Measurements from ENCODE around the gene KRTAP25-1.

Gene KRTAP25-1

DNA sequence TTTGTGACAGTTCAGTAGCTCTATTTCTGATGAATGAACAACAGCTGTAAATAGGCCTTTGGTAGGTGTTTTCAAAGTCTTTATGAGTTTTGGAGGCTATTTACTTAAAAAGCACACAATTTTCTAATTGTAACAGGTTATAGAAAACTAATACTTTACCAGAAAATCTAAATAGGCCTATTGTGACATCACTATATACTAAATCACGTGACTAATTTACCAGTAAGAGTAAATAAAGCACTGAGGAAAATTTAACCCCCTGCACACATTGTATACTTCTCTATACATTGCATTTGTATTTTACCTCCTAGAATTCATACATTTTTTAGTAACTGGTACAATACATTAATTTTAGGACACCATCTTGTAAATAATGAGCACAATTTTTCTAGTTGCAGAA, 15.8 kb upstream of the KRTAP25-1 start:
- Histone ChIP-seq H3K27ac (no peak overlapping the region), H3K4me2 (no peak overlapping the region), H4K20me1 (ENCODE audit: insufficient read depth) (no peaks in the 10 kb centered on the region), H3K4me3 (IDR thresholded peaks at IDR 0.05; ENCODE audit: insufficient read depth, low read depth, low read length) (no peak overlapping the region), H3K79me2 (ENCODE audit: insufficient read depth, low read depth) (no peaks in the 10 kb centered on the region), H3K9ac (no peak overlapping the region), H3K27me3 (ENCODE audit: insufficient read depth, low read depth) (no peaks in the 10 kb centered on the region), H3K4me1 (ENCODE audit: low read depth, poor library complexity, severe bottlenecking) (no peaks in the 10 kb centered on the region), H2AFZ (ENCODE audit: low read depth) (no peak overlapping the region), H3K36me3 (ENCODE audit: insufficient read depth) (no peaks in the 10 kb centered on the region)
- TF ChIP-seq, protein P1, sequence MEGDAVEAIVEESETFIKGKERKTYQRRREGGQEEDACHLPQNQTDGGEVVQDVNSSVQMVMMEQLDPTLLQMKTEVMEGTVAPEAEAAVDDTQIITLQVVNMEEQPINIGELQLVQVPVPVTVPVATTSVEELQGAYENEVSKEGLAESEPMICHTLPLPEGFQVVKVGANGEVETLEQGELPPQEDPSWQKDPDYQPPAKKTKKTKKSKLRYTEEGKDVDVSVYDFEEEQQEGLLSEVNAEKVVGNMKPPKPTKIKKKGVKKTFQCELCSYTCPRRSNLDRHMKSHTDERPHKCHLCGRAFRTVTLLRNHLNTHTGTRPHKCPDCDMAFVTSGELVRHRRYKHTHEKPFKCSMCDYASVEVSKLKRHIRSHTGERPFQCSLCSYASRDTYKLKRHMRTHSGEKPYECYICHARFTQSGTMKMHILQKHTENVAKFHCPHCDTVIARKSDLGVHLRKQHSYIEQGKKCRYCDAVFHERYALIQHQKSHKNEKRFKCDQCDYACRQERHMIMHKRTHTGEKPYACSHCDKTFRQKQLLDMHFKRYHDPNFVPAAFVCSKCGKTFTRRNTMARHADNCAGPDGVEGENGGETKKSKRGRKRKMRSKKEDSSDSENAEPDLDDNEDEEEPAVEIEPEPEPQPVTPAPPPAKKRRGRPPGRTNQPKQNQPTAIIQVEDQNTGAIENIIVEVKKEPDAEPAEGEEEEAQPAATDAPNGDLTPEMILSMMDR (conservative IDR thresholded peaks at IDR 0.05; ENCODE audit: low read depth, low read length): no peak

DNA sequence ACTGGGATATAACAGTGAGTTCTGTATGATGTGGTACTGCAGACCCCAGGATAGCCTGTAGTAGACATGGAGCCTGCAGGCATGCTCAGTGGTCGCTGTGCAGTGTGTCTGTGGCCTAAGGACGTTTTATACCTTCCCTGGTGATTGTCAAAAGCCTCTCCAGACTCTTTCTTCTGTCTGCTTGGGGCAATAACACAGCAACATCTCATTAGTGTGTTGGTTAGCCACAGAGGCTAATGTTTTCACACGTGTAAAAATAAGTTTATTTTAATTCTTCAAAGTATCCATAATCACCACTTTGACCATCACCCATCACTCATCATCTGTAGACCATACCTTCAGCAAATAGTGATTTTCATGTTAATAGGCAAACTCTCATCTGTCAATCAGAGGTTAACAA, 6.5 kb downstream of the KRTAP25-1 start, which contains the start of gene KRTAP24-1:
TSS of gene KRTAP24-1 (minus strand) at position 101 of the 400 bp plus-strand sequence. CDS start at position 83, 18 bp downstream.
- H3K27ac ChIP-seq: no peak within 1 kb of the TSS
- H3K79me2 ChIP-seq (ENCODE audit: insufficient read depth, low read depth): no peaks in the 10 kb centered on the region
- no peaks in the 10 kb centered on the region for H3K36me3 ChIP-seq (ENCODE audit: insufficient read depth)
- H3K27me3 ChIP-seq (ENCODE audit: insufficient read depth, low read depth): no peaks in the 10 kb centered on the region
- no peaks in the 10 kb centered on the region for H3K4me1 ChIP-seq (ENCODE audit: low read depth, poor library complexity, severe bottlenecking)
- TF ChIP-seq, protein P1 (conservative IDR thresholded peaks at IDR 0.05; ENCODE audit: low read depth, low read length): no peak
- H2AFZ ChIP-seq (ENCODE audit: low read depth): no peak within 1 kb of the TSS
- H4K20me1 ChIP-seq (ENCODE audit: insufficient read depth): no peaks in the 10 kb centered on the region
- H3K4me3 ChIP-seq (IDR thresholded peaks at IDR 0.05; ENCODE audit: insufficient read depth, low read depth, low read length): no peak within 1 kb of the TSS
- no peak within 1 kb of the TSS for H3K4me2 ChIP-seq
- H3K9ac ChIP-seq: no peak within 1 kb of the TSS

DNA sequence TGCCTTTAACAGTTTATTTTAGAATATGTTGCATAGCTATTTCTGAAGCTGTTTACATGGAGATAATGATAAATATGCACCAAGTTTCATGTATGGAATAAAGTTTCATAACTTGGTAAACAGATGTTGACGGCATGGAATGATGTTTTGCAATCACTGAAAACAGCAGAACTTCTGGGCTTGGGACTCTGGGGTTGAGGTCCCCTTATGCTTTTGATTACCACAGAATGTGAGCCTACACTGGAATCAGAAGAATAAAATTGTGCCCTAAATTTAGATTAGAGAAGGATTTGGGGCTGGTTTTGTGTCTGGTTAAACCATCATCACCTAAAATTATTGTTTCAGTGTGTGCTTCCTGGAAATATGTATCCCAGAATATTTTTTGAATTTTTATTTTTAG, 17.7 kb downstream of the KRTAP25-1 start:
- Histone ChIP-seq H2AFZ (ENCODE audit: low read depth) (no peak overlapping the region), H3K9ac (no peak overlapping the region), H3K27me3 (ENCODE audit: insufficient read depth, low read depth) (no peaks in the 10 kb centered on the region), H3K4me3 (IDR thresholded peaks at IDR 0.05; ENCODE audit: insufficient read depth, low read depth, low read length) (no peak overlapping the region), H3K36me3 (ENCODE audit: insufficient read depth) (no peaks in the 10 kb centered on the region), H3K4me1 (ENCODE audit: low read depth, poor library complexity, severe bottlenecking) (no peaks in the 10 kb centered on the region), H3K4me2 (no peak overlapping the region), H3K27ac (no peak overlapping the region), H3K79me2 (ENCODE audit: insufficient read depth, low read depth) (no peaks in the 10 kb centered on the region), H4K20me1 (ENCODE audit: insufficient read depth) (no peaks in the 10 kb centered on the region)
- TF ChIP-seq, protein P1 (conservative IDR thresholded peaks at IDR 0.05; ENCODE audit: low read depth, low read length): no peak

DNA sequence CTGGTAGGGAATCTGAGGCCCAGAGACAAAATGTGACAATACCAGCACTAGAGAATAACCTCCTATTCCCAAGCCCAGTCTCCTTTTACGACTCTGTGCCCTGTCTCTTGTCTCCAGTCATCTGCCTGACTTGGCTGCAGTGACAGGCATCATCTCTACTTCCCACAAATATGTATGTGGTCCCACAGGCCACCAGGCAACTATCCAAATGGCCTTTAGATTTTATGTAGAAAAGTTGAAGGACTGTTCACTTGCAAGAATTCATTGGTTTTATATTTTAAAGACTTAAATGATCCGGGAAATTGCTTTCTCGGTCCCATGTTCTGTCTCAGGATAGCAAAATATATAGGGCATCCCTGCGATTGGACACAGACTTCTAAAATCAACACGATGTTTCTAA, 18.2 kb downstream of the KRTAP25-1 start:
- no peaks in the 10 kb centered on the region for H3K27me3 ChIP-seq (ENCODE audit: insufficient read depth, low read depth)
- H3K4me3 ChIP-seq (IDR thresholded peaks at IDR 0.05; ENCODE audit: insufficient read depth, low read depth, low read length): no peak overlapping the region
- TF ChIP-seq, protein P1 (conservative IDR thresholded peaks at IDR 0.05; ENCODE audit: low read depth, low read length): no peak
- H4K20me1 ChIP-seq (ENCODE audit: insufficient read depth): no peaks in the 10 kb centered on the region
- H2AFZ ChIP-seq (ENCODE audit: low read depth): no peak overlapping the region
- H3K36me3 ChIP-seq (ENCODE audit: insufficient read depth): no peaks in the 10 kb centered on the region
- no peak overlapping the region for H3K27ac ChIP-seq
- no peaks in the 10 kb centered on the region for H3K4me1 ChIP-seq (ENCODE audit: low read depth, poor library complexity, severe bottlenecking)
- H3K4me2 ChIP-seq: no peak overlapping the region
- no peaks in the 10 kb centered on the region for H3K79me2 ChIP-seq (ENCODE audit: insufficient read depth, low read depth)
- H3K9ac ChIP-seq: no peak overlapping the region

Data from KMS-11 (cell line).